Smooth muscle cell (in vitro differentiated cells): ENCODE results near the gene CFAP54. TPM values are rescaled to one million over a fixed set of nuclear protein-coding genes. Genes with fewer than 3 reads are reported as not detected.

Experiments used
- DNase-seq: peaks from one replicate; lab custom pipeline; 2025; ENCODE audit not compliant: unreplicated experiment; lab: John Stamatoyannopoulos, UW
- H2AFZ ChIP-seq: fragments of 200-600 bp; sonication (generic); 2 replicates; pipeline ENCODE4 v1.6.0; 2016; ENCODE audit warnings: antibody characterized with exemption, low read depth, mild to moderate bottlenecking
- H3F3A ChIP-seq: fragments of 200-600 bp; sonication (generic); 2 replicates; pipeline ENCODE4 v1.6.0; 2017; ENCODE audit warnings: antibody characterized with exemption, low read depth
- H3K27ac ChIP-seq: fragments of 200-600 bp; sonication (generic); 2 replicates; pipeline ENCODE4 v1.5.1; 2016; ENCODE audit warnings: low read depth, mild to moderate bottlenecking
- H3K27me3 ChIP-seq: fragments of 200-600 bp; sonication (generic); 2 replicates; pipeline ENCODE4 v1.6.1; 2016; ENCODE audit warnings: low read depth, mild to moderate bottlenecking
- H3K36me3 ChIP-seq: fragments of 200-600 bp; sonication (generic); 2 replicates; pipeline ENCODE4 v1.5.1; 2016; ENCODE audit warnings: low read depth
- H3K4me1 ChIP-seq: fragments of 200-600 bp; sonication (generic); 2 replicates; pipeline ENCODE4 v1.5.1; 2016; ENCODE audit warnings: low read depth
- H3K4me2 ChIP-seq: fragments of 200-600 bp; sonication (generic); 2 replicates; pipeline ENCODE4 v1.6.0; 2016; ENCODE audit warnings: mild to moderate bottlenecking
- H3K4me3 ChIP-seq: fragments of 200-600 bp; sonication (generic); 2 replicates; pipeline ENCODE4 v1.5.1; 2016; ENCODE audit warnings: mild to moderate bottlenecking
- H3K79me2 ChIP-seq: fragments of 200-600 bp; sonication (generic); 2 replicates; pipeline ENCODE4 v1.6.0; 2016; ENCODE audit warnings: low read depth, mild to moderate bottlenecking
- H3K9ac ChIP-seq: fragments of 200-600 bp; sonication (generic); 2 replicates; pipeline ENCODE4 v1.6.0; 2016; ENCODE audit warnings: low read depth
- H3K9me3 ChIP-seq: fragments of 200-600 bp; sonication (generic); replicated peaks from 2 replicates; pipeline ENCODE4 v1.5.1; 2016; ENCODE audit warnings: low read depth
- H4K20me1 ChIP-seq: fragments of 200-600 bp; sonication (generic); 2 replicates; pipeline ENCODE4 v1.6.0; 2016; ENCODE audit warnings: low read depth
- CTCF ChIP-seq: fragments of 200-600 bp; sonication (generic); IDR thresholded peaks from 2 replicates; pipeline ENCODE4 v1.5.1; 2017; ENCODE audit warnings: borderline replicate concordance, mild to moderate bottlenecking, antibody characterized with exemption; ENCODE audit not compliant: insufficient read depth, poor library complexity, severe bottlenecking
- WGBS: methylation state at CpG from one replicate; pipeline ENCODE4 v1.1.7; 2016; ENCODE audit warnings: low lambda C conversion rate; 5-methylcytosine and 5-hydroxymethylcytosine counted together
- polyA plus RNA-seq: library from polyadenylated mRNA; unstranded; fragments of >200 nt; fragmentation: Nextera tagmentation; extraction: Ambion mirVana; gene quantifications from 2 replicates; pipeline ENCODE4 v1.2.1, GENCODE V29; 2016
- total RNA-seq: library from RNA; depleted of rRNA; stranded (reverse); fragments of >200 nt; gene quantifications from 2 replicates; pipeline ENCODE4 v1.2.3, GENCODE V29; 2014

The CFAP54 gene
- total and polyA plus RNA-seq, 2 experiments from 2014 or later: 0.35 to 0.67 TPM

- no peak overlapping the region for H3K4me3 ChIP-seq
- no peak overlapping the region for H3K4me2 ChIP-seq
- no peak for TF ChIP-seq CTCF
- H4K20me1 ChIP-seq: no peaks in the 10 kb centered on the region
- no peak overlapping the region for H3K9ac ChIP-seq
- DNase-seq: no peak
- H3K79me2 ChIP-seq: no peaks in the 10 kb centered on the region
- H3K9me3 ChIP-seq: no peaks in the 10 kb centered on the region
- WGBS: 92% methylated on average over 1 of the region's 1 CpG
- no peaks in the 10 kb centered on the region for H3K36me3 ChIP-seq
- no peaks in the 10 kb centered on the region for H3F3A ChIP-seq
- H2AFZ ChIP-seq: no peak overlapping the region
- H3K27ac ChIP-seq: no peak overlapping the region
- H3K27me3 ChIP-seq: no peaks in the 10 kb centered on the region
- H3K4me1 ChIP-seq: no peaks in the 10 kb centered on the region
Measured at GRCh38 chr12:96496944-96497343, 7.6 kb downstream of the CFAP54 start.

DNA sequence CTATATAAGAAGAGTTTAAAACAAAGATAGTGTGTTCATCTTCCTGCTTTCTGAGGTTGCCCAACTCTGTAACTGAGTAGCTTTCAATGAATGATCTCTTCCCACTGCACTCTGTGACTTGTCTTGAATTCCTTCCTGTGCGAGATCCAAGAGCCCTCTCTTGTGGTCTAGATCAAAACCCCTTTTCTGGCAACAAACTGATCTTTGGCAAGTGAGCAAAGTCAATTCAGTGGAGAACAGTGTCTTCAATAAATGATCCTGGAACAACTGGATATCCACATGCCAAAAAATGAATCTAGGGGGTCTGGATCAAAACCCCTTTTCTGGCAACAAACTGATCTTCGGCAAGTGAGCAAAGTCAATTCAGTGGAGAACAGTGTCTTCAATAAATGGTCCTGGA lies 8.5 kb downstream of the CFAP54 start:
- Histone ChIP-seq H3K4me3 (no peak overlapping the region), H3K9me3 (no peaks in the 10 kb centered on the region), H3K79me2 (no peaks in the 10 kb centered on the region), H2AFZ (no peak overlapping the region), H3K4me1 (no peaks in the 10 kb centered on the region), H3K9ac (no peak overlapping the region), H3F3A (no peaks in the 10 kb centered on the region), H3K27ac (no peak overlapping the region), H3K4me2 (no peak overlapping the region), H3K36me3 (no peaks in the 10 kb centered on the region), H4K20me1 (no peaks in the 10 kb centered on the region), H3K27me3 (no peaks in the 10 kb centered on the region)
- DNase-seq: no peak
- no peak for TF ChIP-seq CTCF
- WGBS: 90% methylated on average over 2 of the region's 2 CpGs

GRCh38 chr12:96500693-96501092 lies 11.3 kb downstream of the CFAP54 start:
- no peak overlapping the region for H3K4me2 ChIP-seq
- no peaks in the 10 kb centered on the region for H3K9me3 ChIP-seq
- no peak for TF ChIP-seq CTCF
- H4K20me1 ChIP-seq: no peaks in the 10 kb centered on the region
- H3K9ac ChIP-seq: no peak overlapping the region
- H2AFZ ChIP-seq: peak overlapping the region; percentile 80
- no peaks in the 10 kb centered on the region for H3K36me3 ChIP-seq
- H3K4me1 ChIP-seq: no peaks in the 10 kb centered on the region
- 72% methylated on average over 3 of the region's 3 CpGs for whole genome bisulfite sequencing
- H3K27me3 ChIP-seq: peaks cover 5% of the 10 kb centered on the region
- H3K4me3 ChIP-seq: no peak overlapping the region
- H3K79me2 ChIP-seq: no peaks in the 10 kb centered on the region
- DNase-seq: no peak
- H3K27ac ChIP-seq: peak overlapping the region; percentile 29
- H3F3A ChIP-seq: no peaks in the 10 kb centered on the region

GRCh38 chr12:96501133-96501761 lies 11.9 kb downstream of the CFAP54 start:
- peaks cover 5% of the 10 kb centered on the region for H3K27me3 ChIP-seq
- no peaks in the 10 kb centered on the region for H3K4me1 ChIP-seq
- H3K27ac ChIP-seq: peak overlapping the region; percentile 29
- H3K9me3 ChIP-seq: no peaks in the 10 kb centered on the region
- no peaks in the 10 kb centered on the region for H3K36me3 ChIP-seq
- DNase-seq: no peak
- peak overlapping the region; percentile 37 for H3K4me2 ChIP-seq
- no peaks in the 10 kb centered on the region for H3K79me2 ChIP-seq
- no peak overlapping the region for H3K9ac ChIP-seq
- 58% methylated on average over 5 of the region's 5 CpGs for WGBS
- H3F3A ChIP-seq: no peaks in the 10 kb centered on the region
- H3K4me3 ChIP-seq: no peak overlapping the region
- peak overlapping the region; percentile 80 for H2AFZ ChIP-seq
- TF ChIP-seq CTCF: no peak
- no peaks in the 10 kb centered on the region for H4K20me1 ChIP-seq
